ENCODE data around the gene DIABLO.

DNA sequence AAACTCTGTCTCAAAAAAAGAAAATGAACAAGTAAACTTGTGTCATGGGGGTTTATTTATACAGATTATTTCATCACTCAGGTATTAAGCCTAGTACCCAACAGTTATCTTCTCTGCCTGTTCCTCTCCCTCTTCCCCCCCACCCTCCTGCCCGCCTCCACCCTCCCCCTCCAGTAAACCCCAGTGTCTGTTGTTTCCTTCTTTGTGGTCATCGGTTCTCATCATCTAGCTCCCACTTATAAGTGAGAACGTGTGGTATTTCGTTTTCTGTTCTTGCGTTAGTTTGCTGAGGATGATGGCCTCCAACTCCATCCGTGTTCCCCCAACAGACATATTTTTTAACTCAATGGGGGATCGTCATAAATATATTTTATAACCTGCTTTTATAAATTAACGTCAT lies 64.2 kb downstream of the DIABLO start:
- TF ChIP-seq, protein P1, sequence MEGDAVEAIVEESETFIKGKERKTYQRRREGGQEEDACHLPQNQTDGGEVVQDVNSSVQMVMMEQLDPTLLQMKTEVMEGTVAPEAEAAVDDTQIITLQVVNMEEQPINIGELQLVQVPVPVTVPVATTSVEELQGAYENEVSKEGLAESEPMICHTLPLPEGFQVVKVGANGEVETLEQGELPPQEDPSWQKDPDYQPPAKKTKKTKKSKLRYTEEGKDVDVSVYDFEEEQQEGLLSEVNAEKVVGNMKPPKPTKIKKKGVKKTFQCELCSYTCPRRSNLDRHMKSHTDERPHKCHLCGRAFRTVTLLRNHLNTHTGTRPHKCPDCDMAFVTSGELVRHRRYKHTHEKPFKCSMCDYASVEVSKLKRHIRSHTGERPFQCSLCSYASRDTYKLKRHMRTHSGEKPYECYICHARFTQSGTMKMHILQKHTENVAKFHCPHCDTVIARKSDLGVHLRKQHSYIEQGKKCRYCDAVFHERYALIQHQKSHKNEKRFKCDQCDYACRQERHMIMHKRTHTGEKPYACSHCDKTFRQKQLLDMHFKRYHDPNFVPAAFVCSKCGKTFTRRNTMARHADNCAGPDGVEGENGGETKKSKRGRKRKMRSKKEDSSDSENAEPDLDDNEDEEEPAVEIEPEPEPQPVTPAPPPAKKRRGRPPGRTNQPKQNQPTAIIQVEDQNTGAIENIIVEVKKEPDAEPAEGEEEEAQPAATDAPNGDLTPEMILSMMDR (IDR thresholded peaks at IDR 0.05), result no peak
- TF ChIP-seq POLR2A (IDR thresholded peaks at IDR 0.05), result no peak

Data from vagina (tissue), 2 donors.